ENCODE results near the gene ADIG.

The ADIG gene

GRCh38 chr20:38558596-38559360, 22.2 kb upstream of the ADIG start:
- no peak for DNase-seq (ENCODE audit: low spot score in 2 of 2)
- Mint-ChIP-seq H3K4me1 (no peaks in the 10 kb centered on the region), H3K9me3 (no peaks in the 10 kb centered on the region), H3K4me3 (no peak overlapping the region), H3K27ac (no peak overlapping the region), H3K36me3 (peaks cover 11% of the 10 kb centered on the region)
- no peak for ATAC-seq

GRCh38 chr20:38559764-38560163, 21.2 kb upstream of the ADIG start:
- H3K27ac Mint-ChIP-seq, result no peak overlapping the region

GRCh38 chr20:38563802-38564431, 17.1 kb upstream of the ADIG start:
- Mint-ChIP-seq H3K4me3 (no peak overlapping the region), H3K36me3 (peaks cover 56% of the 10 kb centered on the region), H3K9me3 (no peaks in the 10 kb centered on the region), H3K4me1 (no peaks in the 10 kb centered on the region), H3K27ac (no peak overlapping the region)
- DNase-seq (ENCODE audit: low spot score in 2 of 2), result no peak
- no peak for ATAC-seq

More at GRCh38 chr20:38559764-38560163, 21.2 kb upstream of the ADIG start:
- no peak for DNase-seq (ENCODE audit: low spot score in 2 of 2)
- ATAC-seq, result no peak
- H3K9me3 Mint-ChIP-seq, result no peaks in the 10 kb centered on the region
- H3K36me3 Mint-ChIP-seq, result peaks cover 21% of the 10 kb centered on the region
- H3K4me1 Mint-ChIP-seq, result no peaks in the 10 kb centered on the region
- H3K4me3 Mint-ChIP-seq, result no peak overlapping the region

GRCh38 chr20:38564680-38565079, 16.3 kb upstream of the ADIG start:
- no peak overlapping the region for H3K4me3 Mint-ChIP-seq
- H3K9me3 Mint-ChIP-seq, result no peaks in the 10 kb centered on the region
- no peak for ATAC-seq
- H3K36me3 Mint-ChIP-seq, result peaks cover 63% of the 10 kb centered on the region
- DNase-seq (ENCODE audit: low spot score in 2 of 2), result no peak
- no peaks in the 10 kb centered on the region for H3K4me1 Mint-ChIP-seq
- peak overlapping the region; percentile 13 for H3K27ac Mint-ChIP-seq

GRCh38 chr20:38566036-38566598, 14.9 kb upstream of the ADIG start:
- peaks cover 77% of the 10 kb centered on the region for H3K36me3 Mint-ChIP-seq
- H3K27ac Mint-ChIP-seq, result no peak overlapping the region
- ATAC-seq (no peak), DNase-seq (ENCODE audit: low spot score in 2 of 2) (no peak)
- H3K4me3 Mint-ChIP-seq, result no peak overlapping the region
- H3K9me3 Mint-ChIP-seq, result no peaks in the 10 kb centered on the region
- no peaks in the 10 kb centered on the region for H3K4me1 Mint-ChIP-seq

- DNase-seq (ENCODE audit: low spot score in 2 of 2) (no peak), ATAC-seq (no peak)
- Mint-ChIP-seq H3K4me3 (no peak overlapping the region), H3K9me3 (no peaks in the 10 kb centered on the region), H3K4me1 (no peaks in the 10 kb centered on the region), H3K36me3 (peaks cover 83% of the 10 kb centered on the region), H3K27ac (no peak overlapping the region)
These were observed 11.1 kb upstream of the ADIG start for GRCh38 chr20:38569747-38570525.

GRCh38 chr20:38573413-38573812, 7.6 kb upstream of the ADIG start:
- no peak for DNase-seq (ENCODE audit: low spot score in 2 of 2)
- Mint-ChIP-seq H3K9me3 (no peaks in the 10 kb centered on the region), H3K27ac (no peak overlapping the region), H3K4me3 (no peak overlapping the region), H3K4me1 (no peaks in the 10 kb centered on the region), H3K36me3 (peaks cover 69% of the 10 kb centered on the region)
- no peak for ATAC-seq

- no peak overlapping the region for H3K4me3 Mint-ChIP-seq
- no peak for ATAC-seq
- no peaks in the 10 kb centered on the region for H3K4me1 Mint-ChIP-seq
- no peaks in the 10 kb centered on the region for H3K9me3 Mint-ChIP-seq
- DNase-seq (ENCODE audit: low spot score in 2 of 2), result no peak
- peak overlapping the region; percentile 11 for H3K27ac Mint-ChIP-seq
- H3K36me3 Mint-ChIP-seq, result peaks cover 19% of the 10 kb centered on the region
These were observed 1.6 kb upstream of the ADIG start for GRCh38 chr20:38579219-38579910.

GRCh38 chr20:38579921-38580320, 1.1 kb upstream of the ADIG start:
- no peak overlapping the region for H3K4me3 Mint-ChIP-seq
- DNase-seq (ENCODE audit: low spot score in 2 of 2), result no peak
- H3K27ac Mint-ChIP-seq, result peak overlapping the region; percentile 11
- no peaks in the 10 kb centered on the region for H3K9me3 Mint-ChIP-seq
- ATAC-seq, result no peak
- H3K4me1 Mint-ChIP-seq, result no peaks in the 10 kb centered on the region
- peaks cover 14% of the 10 kb centered on the region for H3K36me3 Mint-ChIP-seq

- Mint-ChIP-seq H3K4me1 (no peaks in the 10 kb centered on the region), H3K27ac (no peak overlapping the region), H3K4me3 (no peak overlapping the region), H3K9me3 (no peaks in the 10 kb centered on the region), H3K36me3 (no peaks in the 10 kb centered on the region)
- ATAC-seq, result no peak
- no peak for DNase-seq (ENCODE audit: low spot score in 2 of 2)
These were observed 897 bp downstream of the ADIG start for GRCh38 chr20:38581830-38582358.

GRCh38 chr20:38583306-38583705, 2.3 kb downstream of the ADIG start:
- no peaks in the 10 kb centered on the region for H3K36me3 Mint-ChIP-seq
- H3K4me1 Mint-ChIP-seq, result no peaks in the 10 kb centered on the region
- no peak for ATAC-seq
- H3K27ac Mint-ChIP-seq, result no peak overlapping the region
- no peaks in the 10 kb centered on the region for H3K9me3 Mint-ChIP-seq
- H3K4me3 Mint-ChIP-seq, result no peak overlapping the region
- no peak for DNase-seq (ENCODE audit: low spot score in 2 of 2)

- ATAC-seq, result no peak
- no peak for DNase-seq (ENCODE audit: low spot score in 2 of 2)
- no peaks in the 10 kb centered on the region for H3K9me3 Mint-ChIP-seq
- no peaks in the 10 kb centered on the region for H3K4me1 Mint-ChIP-seq
- H3K4me3 Mint-ChIP-seq, result no peak overlapping the region
- H3K27ac Mint-ChIP-seq, result no peak overlapping the region
- no peaks in the 10 kb centered on the region for H3K36me3 Mint-ChIP-seq
These were observed 3.2 kb downstream of the ADIG start for GRCh38 chr20:38584099-38584763.

- DNase-seq (ENCODE audit: low spot score in 2 of 2) (no peak), ATAC-seq (no peak)
- no peaks in the 10 kb centered on the region for H3K4me1 Mint-ChIP-seq
- no peak overlapping the region for H3K4me3 Mint-ChIP-seq
- no peaks in the 10 kb centered on the region for H3K36me3 Mint-ChIP-seq
- no peak overlapping the region for H3K27ac Mint-ChIP-seq
- no peaks in the 10 kb centered on the region for H3K9me3 Mint-ChIP-seq
These were observed 4.6 kb downstream of the ADIG start for GRCh38 chr20:38585404-38586180.

- DNase-seq (ENCODE audit: low spot score in 2 of 2) (no peak), ATAC-seq (no peak)
- H3K9me3 Mint-ChIP-seq, result no peaks in the 10 kb centered on the region
- H3K36me3 Mint-ChIP-seq, result no peaks in the 10 kb centered on the region
- H3K27ac Mint-ChIP-seq, result no peak overlapping the region
- H3K4me1 Mint-ChIP-seq, result no peaks in the 10 kb centered on the region
- no peak overlapping the region for H3K4me3 Mint-ChIP-seq
These were observed 5.2 kb downstream of the ADIG start for GRCh38 chr20:38586181-38586525.

Data from stimulated activated effector memory CD8-positive, alpha-beta T cell treated with anti-CD3 and anti-CD28 coated beads, Interleukin-12 subunit alpha, Interleukin-12 subunit beta, amount 100 ng/mL, for 72 hours (primary cell).